ENCODE data around the gene CD300LG.
"Not testable (repeated sequence)": the region's sequence is repeated elsewhere in the genome, so short reads cannot be mapped to it uniquely, and the experiment has no call there.

CD300LG gene

DNA sequence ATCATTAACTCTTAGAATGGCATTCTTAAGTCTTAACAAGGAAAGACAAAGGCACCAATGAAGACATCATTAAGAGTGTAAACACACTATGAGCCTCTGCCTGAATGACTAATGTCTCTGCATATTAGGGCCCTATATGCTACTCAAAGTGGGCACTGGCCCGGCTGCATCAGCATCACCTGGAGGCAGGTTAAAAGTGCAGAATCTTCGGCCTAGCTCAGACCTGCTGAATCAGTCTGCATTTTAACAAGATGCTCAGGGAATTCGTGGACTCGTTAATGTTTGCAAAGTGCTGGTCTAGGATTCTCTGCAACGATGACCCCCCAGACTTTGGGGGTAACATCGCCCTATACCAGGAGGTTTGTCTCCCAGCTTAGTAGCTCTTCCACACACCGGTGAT is 20.8 kb upstream of the CD300LG start:
- no peak for DNase-seq (ENCODE audit: low spot score)

- no peak for DNase-seq (ENCODE audit: low spot score)
These were observed 19.4 kb upstream of the CD300LG start for GRCh38 chr17:43827596-43827995.

DNA sequence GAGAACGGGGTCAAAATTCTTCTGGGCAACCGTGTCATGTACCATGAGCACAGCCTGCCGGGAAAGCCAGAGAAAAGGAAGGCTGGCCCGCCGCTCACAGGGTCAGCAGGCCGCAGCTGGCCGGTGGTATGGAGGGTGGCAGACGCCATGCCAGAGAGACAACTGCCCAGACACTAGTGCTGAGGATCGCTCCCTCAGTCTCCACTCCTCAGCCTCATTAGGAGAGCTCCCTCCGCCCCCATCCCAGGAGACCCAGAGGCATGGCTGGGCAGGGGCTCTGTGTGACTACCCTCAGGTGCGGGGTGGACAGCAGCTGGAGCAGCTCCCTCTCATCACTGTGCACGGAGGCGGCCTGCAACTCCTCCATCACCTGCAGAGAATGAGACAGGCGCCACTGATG is 17.2 kb upstream of the CD300LG start:
- no peak for DNase-seq (ENCODE audit: low spot score)

DNA sequence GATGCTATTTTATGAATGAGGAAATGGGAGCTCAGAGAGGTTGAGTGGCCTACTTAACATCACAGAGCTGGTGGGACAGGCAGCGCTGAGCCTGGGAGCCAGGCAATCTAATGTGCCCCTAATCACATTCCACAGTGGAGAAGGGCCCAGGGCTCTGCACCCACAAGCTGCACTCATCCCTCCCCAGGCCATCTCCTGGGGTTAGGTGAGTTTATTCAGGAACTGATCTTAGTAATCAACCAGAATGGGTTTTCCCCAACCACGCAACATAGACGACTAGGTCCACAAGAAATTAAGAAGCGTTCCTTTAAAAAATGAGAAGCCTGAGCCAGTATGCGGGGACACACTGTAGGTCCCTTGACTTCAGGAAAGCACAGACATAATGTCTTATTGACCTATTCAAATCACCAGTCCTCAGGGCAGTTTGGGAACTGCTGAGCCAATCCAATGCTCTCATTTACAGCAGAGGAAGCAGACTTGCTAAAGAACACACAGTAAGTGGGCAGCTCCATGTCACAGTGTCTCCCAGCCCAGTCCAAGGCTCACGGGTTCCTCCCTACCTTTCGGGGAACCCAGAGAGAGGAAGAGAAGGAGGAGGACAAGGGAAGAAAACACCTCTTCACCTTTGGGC is 16.4 kb upstream of the CD300LG start:
- no peak for DNase-seq (ENCODE audit: low spot score)

- no peak for DNase-seq (ENCODE audit: low spot score)
These were observed 15.3 kb upstream of the CD300LG start for GRCh38 chr17:43831633-43832032.

GRCh38 chr17:43832168-43832975 is 14.6 kb upstream of the CD300LG start:
- DNase-seq (ENCODE audit: low spot score) = no peak

DNA sequence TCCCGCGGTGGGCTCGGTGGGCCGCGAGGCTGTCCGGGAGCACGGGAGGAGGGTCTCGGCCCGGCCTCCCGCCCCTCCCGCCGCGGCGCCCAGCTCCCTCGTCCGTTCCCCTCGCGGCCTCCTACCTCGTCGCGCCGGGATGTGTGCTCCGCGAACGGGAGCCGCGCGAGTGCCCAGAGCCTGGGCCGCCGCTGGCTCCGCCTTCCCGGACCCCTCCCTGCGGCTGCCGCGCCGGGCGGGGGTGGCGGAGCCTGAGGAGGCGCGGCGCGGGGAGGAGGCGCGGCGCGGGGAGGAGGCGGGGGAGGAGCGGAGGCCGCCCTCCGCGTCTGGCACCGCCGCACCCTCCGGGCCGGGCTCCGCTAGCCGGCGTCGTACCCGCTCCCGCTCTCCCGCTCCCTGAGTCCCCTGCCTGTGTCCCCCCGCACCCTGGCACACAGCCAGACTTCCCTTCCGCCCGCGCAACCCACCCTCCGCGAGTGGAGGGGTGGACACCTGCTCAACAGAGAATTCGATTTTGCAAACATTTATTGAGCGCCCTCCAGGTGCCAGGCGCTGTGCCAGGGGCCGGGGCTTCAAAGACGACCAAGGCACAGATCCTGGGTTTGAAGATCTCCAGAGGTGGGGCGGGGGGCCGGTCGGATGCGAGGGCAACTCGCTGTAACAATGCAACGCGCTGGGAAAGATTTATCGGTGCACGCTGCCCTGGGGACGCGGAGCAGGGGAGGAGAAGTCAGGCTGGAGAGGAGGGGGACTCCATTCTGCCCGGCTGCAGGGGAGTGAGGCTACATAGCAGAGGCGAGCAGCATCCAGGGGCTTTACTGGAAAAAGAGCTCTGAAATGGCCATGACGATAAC is 13.8 kb upstream of the CD300LG start, which contains the start of gene MPP3:
Gene MPP3, minus strand, starts transcription at position 171 of the 854 bp plus-strand sequence. CDS start 1,240 bp downstream, outside the sequence.
- DNase-seq (ENCODE audit: low spot score) = peak; percentile 32

DNA sequence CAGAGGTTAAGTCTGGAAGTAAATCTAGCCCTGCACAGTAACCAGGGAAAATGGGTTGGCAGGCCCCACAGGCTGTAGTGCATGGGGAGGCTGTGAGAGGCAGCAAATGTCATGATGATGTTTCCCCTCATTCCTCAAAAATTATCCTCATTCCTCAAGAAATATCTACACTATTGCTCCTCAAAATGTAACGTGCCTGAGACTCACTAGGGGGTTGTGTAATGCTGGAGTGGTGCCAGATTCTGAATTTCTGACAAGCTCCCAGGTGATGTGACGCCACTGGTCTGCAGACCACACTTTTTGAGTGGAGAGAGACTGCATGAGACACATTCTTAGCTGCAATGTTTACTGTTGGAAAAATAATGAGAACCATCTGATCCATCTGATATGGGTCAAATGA is 12.9 kb upstream of the CD300LG start:
- DNase-seq (ENCODE audit: low spot score) = no peak

DNA sequence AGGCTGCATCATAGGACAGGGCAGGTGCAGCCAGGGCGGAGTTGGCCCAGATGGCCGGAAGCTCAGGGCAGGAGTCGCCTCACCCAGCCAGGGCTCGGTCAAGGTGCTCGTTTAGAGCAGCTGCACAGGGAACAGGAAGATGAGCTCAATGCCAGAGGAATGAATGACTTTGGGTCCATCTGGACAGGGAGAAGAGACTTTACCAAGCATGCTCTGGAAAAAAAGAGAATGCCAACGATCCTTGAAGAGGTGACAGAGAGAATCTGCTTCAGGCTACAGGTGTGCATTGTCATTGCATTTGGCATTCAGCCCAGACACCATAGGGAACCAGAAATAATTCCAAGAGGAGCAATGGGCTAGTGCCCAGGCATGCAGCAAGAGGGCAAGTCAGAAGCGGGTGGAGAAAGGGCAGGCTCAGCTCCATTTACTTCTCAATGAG is 7.3 kb upstream of the CD300LG start:
- no peak for DNase-seq (ENCODE audit: low spot score)

GRCh38 chr17:43840814-43841213 is 6.2 kb upstream of the CD300LG start:
- DNase-seq (ENCODE audit: low spot score) = no peak

DNA sequence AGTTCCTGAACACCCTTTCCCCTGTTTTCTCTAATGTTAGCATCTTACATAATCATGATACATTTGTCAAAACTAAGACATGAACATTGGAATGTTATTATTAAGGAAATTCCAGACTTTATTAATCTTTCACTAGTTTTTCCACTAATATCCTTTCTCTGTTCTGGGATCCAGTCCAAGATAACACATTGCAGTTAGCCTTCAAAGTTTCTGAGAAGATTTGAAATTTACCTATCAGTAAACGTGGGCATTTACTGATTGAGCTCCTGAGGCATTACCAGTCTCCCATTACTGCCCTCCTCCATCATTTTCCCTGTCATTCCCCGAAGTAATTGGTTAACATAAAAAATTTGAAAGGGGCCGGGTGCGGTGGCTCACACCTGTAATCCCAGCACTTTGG is 5.7 kb upstream of the CD300LG start:
- DNase-seq (ENCODE audit: low spot score) = no peak

- not testable (repeated sequence) for DNase-seq (ENCODE audit: low spot score)
These were observed 4.6 kb upstream of the CD300LG start for GRCh38 chr17:43842091-43842974.

DNA sequence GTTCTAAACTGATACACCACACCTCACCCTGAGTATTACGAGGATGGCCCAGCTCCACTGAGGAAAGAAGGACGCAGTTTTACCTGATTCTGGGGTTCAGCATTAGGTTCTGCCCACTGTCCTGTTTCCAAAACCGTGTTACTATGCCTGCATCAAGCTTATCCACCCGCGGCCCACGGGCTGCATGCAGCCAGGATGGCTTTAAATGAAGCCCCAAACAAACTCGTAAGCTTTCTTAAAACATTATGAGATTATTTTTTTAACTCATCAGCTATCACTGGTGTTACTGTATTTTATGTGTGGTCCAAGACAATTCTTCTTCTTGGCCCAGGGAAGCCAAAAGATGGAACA is 4.0 kb upstream of the CD300LG start:
- no peak for DNase-seq (ENCODE audit: low spot score)

GRCh38 chr17:43844241-43844640 is 2.7 kb upstream of the CD300LG start:
- no peak for DNase-seq (ENCODE audit: low spot score)

DNA sequence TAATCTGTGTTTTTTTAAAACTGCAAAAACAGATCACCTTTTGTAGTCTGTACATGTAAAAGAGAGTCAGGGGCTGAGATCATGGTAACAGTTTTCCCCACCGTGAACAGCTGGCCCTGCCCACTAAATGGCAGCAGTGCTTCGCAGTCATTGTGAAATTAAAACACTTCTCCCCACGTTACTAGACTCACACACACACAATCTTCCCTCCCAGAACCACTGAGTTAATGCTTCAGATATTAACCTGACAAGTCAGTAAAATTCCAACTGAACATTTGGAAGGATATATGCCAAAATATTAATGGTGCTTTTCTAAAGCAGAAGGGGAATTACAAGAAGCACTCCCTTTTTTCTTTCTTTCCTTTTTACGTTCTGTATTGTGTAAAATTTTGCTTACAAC is 1.2 kb upstream of the CD300LG start:
- DNase-seq (ENCODE audit: low spot score) = no peak

- peak; percentile 65 for DNase-seq (ENCODE audit: low spot score)
These were observed 709 bp upstream of the CD300LG start for GRCh38 chr17:43846221-43846712.

- no peak for DNase-seq (ENCODE audit: low spot score)
These were observed 1.6 kb downstream of the CD300LG start for GRCh38 chr17:43848601-43849000.

DNA sequence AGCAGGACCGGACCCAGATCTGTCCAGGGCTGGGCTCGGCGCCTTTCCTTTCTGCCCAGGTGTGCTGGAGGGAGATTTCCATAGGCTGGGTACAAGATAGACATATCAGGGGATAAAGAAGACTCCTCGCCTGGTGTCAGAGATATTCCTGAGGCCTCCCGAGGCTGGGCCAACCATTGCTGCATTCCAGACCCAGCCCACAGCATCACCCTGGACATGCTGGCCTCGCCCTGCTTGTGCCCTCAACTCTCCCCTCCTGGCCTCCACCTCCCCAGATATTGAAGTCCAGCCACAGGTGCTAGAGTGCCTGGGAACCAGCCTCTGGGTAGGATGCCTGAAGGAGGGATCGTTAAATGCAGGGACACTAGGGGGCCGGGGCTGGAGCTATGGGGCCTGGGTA is 2.1 kb downstream of the CD300LG start:
- DNase-seq (ENCODE audit: low spot score) = no peak

DNA sequence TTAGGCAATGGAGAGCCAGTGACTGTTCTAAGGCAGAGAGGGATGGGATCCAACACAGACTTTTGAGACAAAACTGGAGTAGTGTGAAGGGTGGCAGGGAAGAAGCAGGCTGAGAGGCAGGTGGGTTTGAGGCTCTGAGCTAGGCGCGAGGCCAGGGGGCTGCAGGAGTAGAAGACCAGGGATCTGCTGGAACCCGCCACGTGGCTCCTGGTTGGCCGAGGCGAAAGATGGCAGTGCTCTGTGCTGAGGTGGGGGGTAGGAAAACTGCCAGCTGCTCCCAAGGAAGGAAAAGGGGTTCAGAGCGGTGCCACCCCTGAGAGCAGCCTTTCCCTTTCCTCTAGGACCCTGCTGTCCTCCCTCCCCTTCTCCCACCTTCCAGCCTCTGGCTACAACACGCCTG is 5.6 kb downstream of the CD300LG start:
- DNase-seq (ENCODE audit: low spot score) = no peak

- no peak for DNase-seq (ENCODE audit: low spot score)
These were observed 6.6 kb downstream of the CD300LG start for GRCh38 chr17:43853546-43853945.

DNA sequence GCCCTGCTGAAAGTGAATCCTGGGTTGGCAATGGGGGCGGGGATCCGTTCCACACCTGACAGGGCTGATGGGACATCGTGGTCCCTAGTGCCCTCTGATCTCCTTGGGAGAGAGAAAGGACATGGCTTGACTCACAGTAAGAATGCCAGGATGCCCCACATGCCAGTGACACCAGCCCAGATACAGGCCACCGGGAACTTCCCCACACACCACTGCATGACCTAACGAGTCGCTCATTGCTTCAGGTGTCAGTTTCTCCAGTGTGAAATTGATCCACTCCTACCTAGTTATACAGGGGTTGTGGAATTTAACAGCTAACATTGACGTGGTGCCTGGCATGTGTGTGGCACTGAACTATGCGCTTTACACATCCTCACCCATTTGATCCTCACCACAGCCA is 7.5 kb downstream of the CD300LG start:
- no peak for DNase-seq (ENCODE audit: low spot score)

DNA sequence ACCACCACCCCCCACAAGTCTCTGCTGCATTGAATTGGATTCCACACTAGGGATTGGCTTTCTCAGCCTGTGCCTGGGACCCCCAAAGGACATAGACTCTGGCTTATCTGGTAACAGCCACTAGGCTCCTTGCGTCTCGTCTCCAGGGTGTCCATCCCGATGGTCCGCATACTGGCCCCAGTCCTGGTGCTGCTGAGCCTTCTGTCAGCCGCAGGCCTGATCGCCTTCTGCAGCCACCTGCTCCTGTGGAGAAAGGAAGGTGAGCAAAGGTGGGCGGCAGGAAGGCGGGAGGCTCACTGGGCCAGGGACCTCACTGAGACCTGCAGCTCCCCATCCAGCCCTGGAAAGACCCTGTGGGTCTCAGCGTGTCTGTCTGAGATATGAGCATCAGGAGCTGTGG is 8.1 kb downstream of the CD300LG start:
- DNase-seq (ENCODE audit: low spot score) = no peak
